ENCODE measurements around the gene GRM8.

- TF ChIP-seq POLR2AphosphoS5 (IDR thresholded peaks at IDR 0.05; ENCODE audit: low read depth, low read length) (no peak), SIN3A (IDR thresholded peaks at IDR 0.05; ENCODE audit: borderline replicate concordance, insufficient read depth, low read length) (no peak), REST (IDR thresholded peaks at IDR 0.05; ENCODE audit: insufficient read depth in 1 of 2, low read depth in 2 of 2, low read length in 2 of 2) (no peak), TAF1 (IDR thresholded peaks at IDR 0.05; ENCODE audit: borderline replicate concordance, insufficient read depth, low read length) (no peak), FOXP2 (optimal IDR thresholded peaks at IDR 0.05; ENCODE audit: borderline replicate concordance, extremely low read depth, extremely low read length, insufficient read depth) (no peak)
These were observed 491.7 kb downstream of the GRM8 start for GRCh38 chr7:126760914-126761577.

Measured in PFSK-1 (cell line).